Karpas-422 (cell line): Measurements from ENCODE around the gene CCNYL1. TPM values are rescaled to one million over a fixed set of nuclear protein-coding genes. Genes with fewer than 3 reads are reported as not detected.
"Not testable (repeated sequence)": the region's sequence is repeated elsewhere in the genome, so short reads cannot be mapped to it uniquely, and the experiment has no call there.

ENCODE experiments used
- DNase-seq: peaks from one replicate; pipeline ENCODE4 v3.0.0-alpha.2; 2015
- H2AFZ ChIP-seq: fragments of 200-600 bp; sonication (generic); 2 replicates; pipeline ENCODE4 v1.6.1; 2014; ENCODE audit warnings: antibody characterized with exemption, low read length, mixed read lengths
- H3K27ac ChIP-seq: fragments of 200-600 bp; sonication (generic); 2 replicates; pipeline ENCODE4 v1.5.1; 2014; ENCODE audit warnings: mild to moderate bottlenecking, low read length, moderate library complexity
- H3K27me3 ChIP-seq: fragments of 200-600 bp; sonication (generic); 2 replicates; pipeline ENCODE4 v1.6.1; 2014; ENCODE audit warnings: low read length, mixed read lengths
- H3K36me3 ChIP-seq: fragments of 200-600 bp; sonication (generic); 2 replicates; pipeline ENCODE4 v1.6.1; 2014; ENCODE audit warnings: low read length, mixed read lengths; ENCODE audit not compliant: insufficient read depth
- H3K4me1 ChIP-seq: fragments of 200-600 bp; sonication (generic); 2 replicates; pipeline ENCODE4 v1.6.1; 2014; ENCODE audit warnings: mild to moderate bottlenecking, low read length, mixed read lengths
- H3K4me2 ChIP-seq: fragments of 200-600 bp; sonication (generic); 2 replicates; pipeline ENCODE4 v1.6.1; 2014; ENCODE audit warnings: low read length, low read depth, mild to moderate bottlenecking; ENCODE audit not compliant: poor library complexity, severe bottlenecking
- H3K4me3 ChIP-seq: fragments of 200-600 bp; sonication (generic); 2 replicates; pipeline ENCODE4 v1.5.1; 2014; ENCODE audit warnings: mild to moderate bottlenecking, antibody characterized with exemption, low read length, mixed read lengths
- H3K79me2 ChIP-seq: fragments of 200-600 bp; sonication (generic); 2 replicates; pipeline ENCODE4 v1.6.1; 2014; ENCODE audit warnings: mild to moderate bottlenecking, low read length, mixed read lengths
- H3K9ac ChIP-seq: fragments of 200-600 bp; sonication (generic); 2 replicates; pipeline ENCODE4 v1.6.0; 2014; ENCODE audit warnings: low read length
- H3K9me2 ChIP-seq: fragments of 200-600 bp; sonication (generic), shearing (Covaris generic); replicated peaks from 2 replicates; pipeline ENCODE4 v1.6.0; 2014; ENCODE audit warnings: mild to moderate bottlenecking, low read length, moderate library complexity; ENCODE audit not compliant: insufficient read depth
- H3K9me3 ChIP-seq: fragments of 300-700, 200-600 bp; sonication (generic); 2 replicates; pipeline ENCODE4 v1.6.1; 2014; ENCODE audit warnings: low read length, mixed read lengths
- H4K20me1 ChIP-seq: fragments of 200-600 bp; sonication (generic); 2 replicates; pipeline ENCODE4 v1.6.1; 2014; ENCODE audit warnings: mild to moderate bottlenecking, antibody characterized with exemption, low read length, low read depth; ENCODE audit not compliant: insufficient read depth
- total RNA-seq: library from RNA; depleted of rRNA; stranded (reverse); fragments of >200 nt; shearing (Covaris generic); gene quantifications from 2 replicates; pipeline ENCODE4 v1.2.3, GENCODE V29; 2014; ENCODE audit warnings: low replicate concordance

Gene CCNYL1
- total RNA-seq, 1 experiment from 2014 or later: 30.5 TPM

DNA sequence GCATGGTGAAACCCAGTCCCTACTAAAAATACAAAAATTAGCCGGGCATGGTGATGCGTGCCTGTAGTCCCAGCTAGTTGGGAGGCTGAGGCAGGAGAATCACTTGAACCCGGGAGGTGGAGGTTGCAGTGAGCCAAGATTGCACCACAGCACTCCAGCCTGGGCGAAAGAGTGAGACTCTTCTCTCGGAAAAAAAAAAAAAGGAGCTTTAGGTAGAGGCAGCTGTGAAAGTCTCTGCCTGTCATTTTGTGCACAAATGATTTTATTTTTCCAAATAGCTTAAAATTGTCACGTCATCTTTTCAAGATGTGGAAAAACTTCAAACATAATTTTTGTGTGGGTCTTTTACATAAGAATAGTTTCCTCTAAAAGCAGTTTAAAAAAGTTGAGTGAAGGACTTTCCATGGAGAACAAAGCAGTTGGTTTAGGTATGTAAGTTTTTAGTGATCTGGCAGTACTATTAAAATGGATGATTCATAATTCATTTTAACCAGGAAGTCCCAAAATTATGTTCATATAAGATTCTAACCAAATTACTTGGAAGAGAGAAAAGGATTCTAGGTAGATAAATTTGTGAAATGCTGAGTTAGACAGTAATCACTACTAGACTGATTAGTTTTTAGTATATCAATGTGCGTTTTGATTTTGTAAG is 11.5 kb downstream of the CCNYL1 start:
- H3K4me1 ChIP-seq: peaks cover 46% of the 10 kb centered on the region
- H3K27me3 ChIP-seq: no peaks in the 10 kb centered on the region
- H3K9me3 ChIP-seq: no peaks in the 10 kb centered on the region
- no peak overlapping the region for H2AFZ ChIP-seq
- no peaks in the 10 kb centered on the region for H3K9me2 ChIP-seq
- peaks cover 3% of the 10 kb centered on the region; the same call in 1 of the 2 replicates for H3K36me3 ChIP-seq
- H3K4me3 ChIP-seq: no peak overlapping the region
- no peaks in the 10 kb centered on the region for H4K20me1 ChIP-seq
- no peak overlapping the region for H3K9ac ChIP-seq
- no peak for DNase-seq
- H3K27ac ChIP-seq: no peak overlapping the region
- H3K79me2 ChIP-seq: peaks cover 84% of the 10 kb centered on the region
- H3K4me2 ChIP-seq: no peak overlapping the region

DNA sequence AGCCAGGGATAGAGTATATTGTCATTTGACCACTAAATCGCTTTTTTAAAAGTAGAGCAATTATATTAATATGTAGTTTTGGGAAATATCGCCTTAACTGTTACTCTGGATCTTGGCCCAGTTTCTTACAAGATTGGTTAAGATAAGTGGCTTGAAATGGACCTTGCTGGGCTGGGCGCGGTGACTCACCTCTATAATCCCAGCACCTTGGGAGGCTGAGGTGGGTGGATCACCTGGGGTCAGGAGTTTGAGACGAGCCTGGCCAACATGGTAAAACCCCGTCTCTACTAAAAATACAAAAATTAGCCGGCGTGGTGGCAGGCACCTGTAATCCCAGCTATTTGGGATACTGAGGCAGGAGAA is 12.0 kb downstream of the CCNYL1 start:
- Histone ChIP-seq H3K4me1 (peaks cover 46% of the 10 kb centered on the region), H3K79me2 (peaks cover 80% of the 10 kb centered on the region)
- H4K20me1 ChIP-seq, H3K9me2 ChIP-seq, H3K4me2 ChIP-seq, H3K27me3 ChIP-seq, H3K36me3 ChIP-seq, H2AFZ ChIP-seq, DNase-seq, H3K9me3 ChIP-seq, H3K4me3 ChIP-seq, H3K27ac ChIP-seq, H3K9ac ChIP-seq: not testable (repeated sequence)

DNA sequence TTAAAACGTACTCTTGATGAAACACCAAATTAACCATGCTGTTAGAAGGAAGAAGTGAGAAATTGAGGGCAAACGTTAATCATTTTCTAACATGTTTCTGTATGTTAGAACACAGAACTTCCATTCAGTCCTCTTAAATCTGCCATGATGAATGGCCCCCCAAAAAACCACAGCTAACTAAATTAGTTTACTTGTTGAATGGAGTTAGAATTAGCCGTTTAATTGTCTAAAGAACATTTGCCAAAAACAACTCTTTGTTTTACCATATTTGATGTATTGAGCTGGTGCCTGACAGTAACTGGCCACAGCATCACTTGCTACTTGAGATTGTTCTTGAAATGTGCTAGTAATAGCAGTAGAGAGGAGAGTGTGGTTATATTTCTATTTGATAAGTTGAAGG is 12.7 kb downstream of the CCNYL1 start:
- no peaks in the 10 kb centered on the region for H4K20me1 ChIP-seq
- H3K4me3 ChIP-seq: no peak overlapping the region
- no peak for DNase-seq

DNA sequence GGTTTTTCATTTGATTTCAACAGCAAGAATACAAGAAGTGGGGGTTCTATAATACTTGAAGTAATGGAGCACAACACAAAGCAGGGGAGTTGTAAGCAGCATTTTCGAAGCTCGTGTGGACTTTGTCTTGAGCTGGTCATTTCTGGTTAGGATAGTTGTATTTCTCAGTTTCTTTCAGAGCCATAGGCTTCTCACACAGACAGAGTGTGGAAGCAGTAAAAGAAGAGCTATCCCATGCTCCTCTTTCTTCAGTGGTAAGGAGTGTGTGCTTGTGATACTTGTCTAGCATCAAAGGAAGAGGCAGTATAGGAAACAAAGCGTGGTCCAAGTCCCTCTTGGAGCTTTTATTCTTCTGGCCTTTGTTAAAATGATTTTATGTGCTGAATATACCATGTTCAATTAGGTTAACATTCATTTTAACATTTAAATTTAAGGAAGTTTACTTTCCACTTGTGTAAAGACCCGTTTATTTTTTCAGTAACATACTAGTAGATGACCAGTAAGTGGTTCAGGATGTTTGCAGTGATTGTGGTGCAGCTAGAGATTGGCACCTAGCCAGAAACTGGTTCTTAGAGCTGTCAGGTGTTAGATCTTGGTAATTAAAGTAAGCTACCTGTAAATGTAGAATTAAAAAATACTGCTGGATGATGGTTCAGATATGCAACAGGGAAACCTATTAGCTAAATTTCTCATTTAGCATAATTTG is 14.6 kb downstream of the CCNYL1 start:
- peaks cover 40% of the 10 kb centered on the region for H3K4me1 ChIP-seq
- H3K36me3 ChIP-seq: peaks cover 10% of the 10 kb centered on the region; the same call in 1 of the 2 replicates
- peaks cover 68% of the 10 kb centered on the region for H3K79me2 ChIP-seq
- H3K4me2 ChIP-seq: no peak overlapping the region
- H3K27me3 ChIP-seq: no peaks in the 10 kb centered on the region
- H3K9ac ChIP-seq: no peak overlapping the region
- no peak overlapping the region for H3K27ac ChIP-seq
- no peak overlapping the region for H2AFZ ChIP-seq
- no peak overlapping the region for H3K4me3 ChIP-seq
- H4K20me1 ChIP-seq: no peaks in the 10 kb centered on the region
- H3K9me3 ChIP-seq: no peaks in the 10 kb centered on the region
- DNase-seq: peak; percentile 51
- H3K9me2 ChIP-seq: no peaks in the 10 kb centered on the region

More for the DNA sequence above, 12.7 kb downstream of the CCNYL1 start:
- Histone ChIP-seq H3K9ac (no peak overlapping the region), H3K4me2 (peak overlapping the region; percentile 12), H3K9me3 (no peaks in the 10 kb centered on the region), H3K4me1 (peaks cover 46% of the 10 kb centered on the region), H2AFZ (no peak overlapping the region), H3K9me2 (no peaks in the 10 kb centered on the region), H3K27me3 (no peaks in the 10 kb centered on the region), H3K36me3 (0 out of 2 replicates have a peak, but pooled peaks cover 3% of the 10 kb centered on the region), H3K79me2 (peaks cover 76% of the 10 kb centered on the region), H3K27ac (peak overlapping the region; percentile 45; the same call in 1 of the 2 replicates)

DNA sequence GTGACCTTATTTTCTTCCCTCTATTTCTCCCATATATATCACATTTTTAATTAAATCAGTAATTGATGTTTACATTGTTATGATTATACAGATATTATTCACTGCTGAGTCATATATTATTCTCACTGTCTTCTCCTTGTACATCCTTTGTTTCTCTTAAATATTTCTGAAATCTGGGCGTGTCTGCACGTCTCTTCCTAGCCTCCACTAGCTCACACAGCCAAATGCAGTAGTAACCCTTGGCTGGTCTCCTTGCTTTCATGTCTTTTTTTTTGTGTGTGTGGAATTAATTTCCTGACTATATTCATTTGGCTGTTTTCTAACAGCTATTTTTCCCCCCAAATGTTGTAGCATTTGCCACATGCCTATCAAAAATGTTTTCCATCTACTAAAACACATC is 15.8 kb downstream of the CCNYL1 start:
- Histone ChIP-seq H3K79me2 (peaks cover 55% of the 10 kb centered on the region), H3K4me3 (no peak overlapping the region), H3K4me1 (peaks cover 32% of the 10 kb centered on the region), H2AFZ (no peak overlapping the region), H4K20me1 (no peaks in the 10 kb centered on the region), H3K27me3 (no peaks in the 10 kb centered on the region), H3K36me3 (peaks cover 10% of the 10 kb centered on the region; the same call in 1 of the 2 replicates), H3K27ac (no peak overlapping the region), H3K9me2 (no peaks in the 10 kb centered on the region), H3K9me3 (no peaks in the 10 kb centered on the region), H3K4me2 (no peak overlapping the region), H3K9ac (no peak overlapping the region)
- no peak for DNase-seq

DNA sequence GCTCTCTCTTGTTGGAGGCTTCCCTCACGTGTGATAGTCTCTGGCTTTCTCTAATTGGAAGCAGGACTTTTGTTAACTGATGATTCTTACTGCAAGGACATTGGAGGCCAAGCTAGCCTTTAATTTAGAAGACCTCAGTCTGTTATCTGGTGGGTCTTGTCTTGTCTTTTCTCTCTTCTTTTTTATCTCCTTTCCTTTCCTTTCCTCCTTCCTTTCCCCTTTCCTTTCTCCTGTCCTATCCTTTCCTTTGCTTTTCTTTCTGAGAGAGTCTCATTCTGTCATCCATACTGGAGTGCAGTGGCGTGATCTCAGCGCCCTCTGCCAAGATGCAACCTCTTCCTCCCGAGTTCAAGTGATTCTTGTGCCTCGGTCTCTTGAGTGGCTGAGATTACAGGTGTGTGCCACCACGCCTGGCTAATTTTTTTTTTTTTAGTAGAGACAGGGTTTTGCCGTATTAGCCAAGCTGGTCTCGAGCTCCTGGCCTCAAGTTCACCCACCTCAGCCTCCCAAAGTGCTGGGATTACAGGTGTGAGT is 18.1 kb downstream of the CCNYL1 start:
- peaks cover 18% of the 10 kb centered on the region; the same call in 1 of the 2 replicates for H3K36me3 ChIP-seq
- H3K27ac ChIP-seq: no peak overlapping the region
- H3K4me3 ChIP-seq: no peak overlapping the region
- no peak overlapping the region for H3K9ac ChIP-seq
- DNase-seq: no peak
- H2AFZ ChIP-seq: no peak overlapping the region
- H3K9me3 ChIP-seq: no peaks in the 10 kb centered on the region
- H3K9me2 ChIP-seq: no peaks in the 10 kb centered on the region
- no peaks in the 10 kb centered on the region for H3K27me3 ChIP-seq
- peaks cover 39% of the 10 kb centered on the region for H3K4me1 ChIP-seq
- H3K79me2 ChIP-seq: peaks cover 36% of the 10 kb centered on the region
- H3K4me2 ChIP-seq: no peak overlapping the region
- H4K20me1 ChIP-seq: no peaks in the 10 kb centered on the region

DNA sequence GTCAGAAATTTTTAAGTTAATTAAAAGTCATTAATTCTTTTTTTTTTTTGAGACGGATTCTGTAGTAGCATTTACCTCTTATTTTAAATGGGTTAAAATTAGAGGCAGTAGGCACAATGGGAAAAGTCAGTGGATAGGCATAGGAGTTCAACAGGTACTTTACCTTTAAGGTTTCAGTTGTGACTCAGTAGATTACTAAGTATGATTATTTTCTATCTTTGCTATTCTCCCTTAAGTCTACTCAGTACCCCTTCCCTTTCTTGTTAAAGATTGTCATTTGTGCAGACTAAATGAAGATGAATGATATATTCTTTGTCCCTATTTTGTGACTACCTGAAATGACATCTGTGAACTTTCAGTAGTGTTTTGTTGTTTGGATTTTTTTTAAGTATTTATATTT is 19.7 kb downstream of the CCNYL1 start:
- no peaks in the 10 kb centered on the region for H3K9me3 ChIP-seq
- H3K36me3 ChIP-seq: peaks cover 26% of the 10 kb centered on the region; the same call in 1 of the 2 replicates
- H3K4me2 ChIP-seq: no peak overlapping the region
- no peak overlapping the region for H3K4me3 ChIP-seq
- no peaks in the 10 kb centered on the region for H3K9me2 ChIP-seq
- H3K27me3 ChIP-seq: no peaks in the 10 kb centered on the region
- H3K4me1 ChIP-seq: peaks cover 33% of the 10 kb centered on the region
- no peak for DNase-seq
- no peak overlapping the region for H2AFZ ChIP-seq
- H4K20me1 ChIP-seq: no peaks in the 10 kb centered on the region
- no peak overlapping the region for H3K9ac ChIP-seq
- no peak overlapping the region for H3K27ac ChIP-seq
- H3K79me2 ChIP-seq: peaks cover 37% of the 10 kb centered on the region

DNA sequence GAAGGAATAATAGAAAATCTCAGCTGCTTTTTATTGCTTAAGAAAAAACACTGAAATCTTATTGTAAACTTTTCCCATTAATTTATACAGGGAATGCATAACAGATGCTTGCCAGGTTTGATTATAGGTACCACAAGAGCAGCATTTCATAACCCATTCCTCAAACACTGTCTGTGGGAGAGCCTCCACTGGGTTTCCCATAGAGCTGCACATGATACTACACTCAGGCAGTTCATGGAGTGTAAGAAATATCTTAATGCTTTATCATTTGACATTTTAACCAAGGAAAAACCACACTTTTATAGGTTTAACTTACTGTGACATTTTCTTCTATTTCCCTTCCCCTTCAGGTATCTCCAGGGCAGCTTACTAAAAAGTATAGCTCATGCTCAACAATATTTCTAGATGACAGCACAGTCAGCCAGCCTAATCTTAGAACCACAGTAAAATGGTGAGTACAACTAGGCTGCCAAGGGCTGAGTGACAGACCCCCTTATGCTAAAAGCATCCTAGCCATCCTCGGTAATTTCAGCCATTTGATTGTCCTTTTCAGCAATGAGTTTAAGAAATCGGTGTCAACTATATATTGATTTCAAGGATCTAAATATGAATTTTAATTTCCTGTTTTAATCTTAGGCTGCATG is 22.3 kb downstream of the CCNYL1 start:
- Histone ChIP-seq H3K36me3 (peaks cover 23% of the 10 kb centered on the region; the same call in 1 of the 2 replicates), H2AFZ (no peak overlapping the region), H3K27ac (no peak overlapping the region), H4K20me1 (no peaks in the 10 kb centered on the region), H3K79me2 (peaks cover 24% of the 10 kb centered on the region), H3K27me3 (no peaks in the 10 kb centered on the region), H3K4me3 (no peak overlapping the region), H3K9me3 (no peaks in the 10 kb centered on the region), H3K4me2 (no peak overlapping the region), H3K9me2 (no peaks in the 10 kb centered on the region), H3K9ac (no peak overlapping the region), H3K4me1 (peaks cover 35% of the 10 kb centered on the region)
- no peak for DNase-seq
